Measurements from ENCODE around the gene POLG. TPM values are rescaled to one million over a fixed set of nuclear protein-coding genes. Genes with fewer than 3 reads are reported as not detected.

The POLG gene
- polyA plus RNA-seq, 1 donor (not counting 4 experiments of a cell fraction or from before 2014, with no cell fraction given): 29.6 TPM

- no peak for DNase-seq (ENCODE audit: low read depth, low spot score)
- Histone ChIP-seq H3K36me3 (ENCODE audit: control insufficient read depth in 2 of 2, extremely low read depth in 1 of 2, insufficient read depth in 2 of 2, low read length in 2 of 2) (peaks cover 35 to 43% of the 10 kb centered on the region in 2 experiments), H2AFZ (ENCODE audit: control insufficient read depth, low read length) (no peak overlapping the region), H3K4me3 (ENCODE audit: control insufficient read depth in 2 of 3, extremely low read depth in 1 of 3, insufficient read depth in 2 of 3, low read depth in 1 of 3, low read length in 3 of 3) (peak overlapping the region; percentile 79 to 90 (median 88)), H4K20me1 (ENCODE audit: control insufficient read depth, extremely low read depth, insufficient read depth, low read length) (peaks cover 23% of the 10 kb centered on the region), H3K4me2 (ENCODE audit: control insufficient read depth, extremely low read depth, insufficient read depth, low read depth, low read length) (peak overlapping the region; percentile 64), H3K9me3 (ENCODE audit: control insufficient read depth, low read depth, low read length) (no peaks in the 10 kb centered on the region), H3K9ac (ENCODE audit: control insufficient read depth, extremely low read depth, insufficient read depth, low read length) (peak overlapping the region; percentile 94), H3K4me1 (ENCODE audit: control insufficient read depth, extremely low read depth, insufficient read depth, low read length) (peaks cover 30% of the 10 kb centered on the region), H3K27me3 (ENCODE audit: control insufficient read depth, extremely low read depth, insufficient read depth, low read length) (no peaks in the 10 kb centered on the region), H3K9me1 (ENCODE audit: control insufficient read depth, extremely low read depth, insufficient read depth, low read length) (peaks cover 2% of the 10 kb centered on the region), H3K79me2 (ENCODE audit: control insufficient read depth, insufficient read depth, low read length) (peaks cover 62% of the 10 kb centered on the region), H3K27ac (ENCODE audit: control insufficient read depth, insufficient read depth, low read length) (peak overlapping the region; percentile 82)
- dilution Hi-C loops (cut with MboI; ENCODE audit: extremely low pct_ligation_motif_present, low sequenced_read_pairs): no loop called here
- TF ChIP-seq EZH2 (IDR thresholded peaks at IDR 0.05; ENCODE audit: low read length): no peak
- TF ChIP-seq, protein P1, sequence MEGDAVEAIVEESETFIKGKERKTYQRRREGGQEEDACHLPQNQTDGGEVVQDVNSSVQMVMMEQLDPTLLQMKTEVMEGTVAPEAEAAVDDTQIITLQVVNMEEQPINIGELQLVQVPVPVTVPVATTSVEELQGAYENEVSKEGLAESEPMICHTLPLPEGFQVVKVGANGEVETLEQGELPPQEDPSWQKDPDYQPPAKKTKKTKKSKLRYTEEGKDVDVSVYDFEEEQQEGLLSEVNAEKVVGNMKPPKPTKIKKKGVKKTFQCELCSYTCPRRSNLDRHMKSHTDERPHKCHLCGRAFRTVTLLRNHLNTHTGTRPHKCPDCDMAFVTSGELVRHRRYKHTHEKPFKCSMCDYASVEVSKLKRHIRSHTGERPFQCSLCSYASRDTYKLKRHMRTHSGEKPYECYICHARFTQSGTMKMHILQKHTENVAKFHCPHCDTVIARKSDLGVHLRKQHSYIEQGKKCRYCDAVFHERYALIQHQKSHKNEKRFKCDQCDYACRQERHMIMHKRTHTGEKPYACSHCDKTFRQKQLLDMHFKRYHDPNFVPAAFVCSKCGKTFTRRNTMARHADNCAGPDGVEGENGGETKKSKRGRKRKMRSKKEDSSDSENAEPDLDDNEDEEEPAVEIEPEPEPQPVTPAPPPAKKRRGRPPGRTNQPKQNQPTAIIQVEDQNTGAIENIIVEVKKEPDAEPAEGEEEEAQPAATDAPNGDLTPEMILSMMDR (optimal IDR thresholded peaks at IDR 0.05 in 1 of 3, IDR thresholded peaks at IDR 0.05 in 1 of 3, conservative IDR thresholded peaks at IDR 0.05 in 1 of 3; ENCODE audit: extremely low read depth in 1 of 3, insufficient read depth in 2 of 3, low read length in 3 of 3): no peak
- FAIRE-seq: no peak
Observed at GRCh38 chr15:89333011-89333860, 1.4 kb downstream of the POLG start.

- peak overlapping the region in 1 of 3 experiments; percentile 45 for H3K4me3 ChIP-seq (ENCODE audit: control insufficient read depth in 2 of 3, extremely low read depth in 1 of 3, insufficient read depth in 2 of 3, low read depth in 1 of 3, low read length in 3 of 3)
- no peak overlapping the region for H2AFZ ChIP-seq (ENCODE audit: control insufficient read depth, low read length)
- no peak for FAIRE-seq
- no peak overlapping the region for H3K9ac ChIP-seq (ENCODE audit: control insufficient read depth, extremely low read depth, insufficient read depth, low read length)
- no peak for DNase-seq (ENCODE audit: low read depth, low spot score)
- dilution Hi-C loops (cut with MboI; ENCODE audit: extremely low pct_ligation_motif_present, low sequenced_read_pairs): no loop called here
- TF ChIP-seq, protein P1 (optimal IDR thresholded peaks at IDR 0.05 in 1 of 3, IDR thresholded peaks at IDR 0.05 in 1 of 3, conservative IDR thresholded peaks at IDR 0.05 in 1 of 3; ENCODE audit: extremely low read depth in 1 of 3, insufficient read depth in 2 of 3, low read length in 3 of 3): peak in 2 of 3 experiments; percentile 43 to 53
- TF ChIP-seq EZH2 (IDR thresholded peaks at IDR 0.05; ENCODE audit: low read length): no peak
- peaks cover 38 to 51% of the 10 kb centered on the region in 2 experiments for H3K36me3 ChIP-seq (ENCODE audit: control insufficient read depth in 2 of 2, extremely low read depth in 1 of 2, insufficient read depth in 2 of 2, low read length in 2 of 2)
- peaks cover 2% of the 10 kb centered on the region for H3K9me1 ChIP-seq (ENCODE audit: control insufficient read depth, extremely low read depth, insufficient read depth, low read length)
- no peaks in the 10 kb centered on the region for H3K9me3 ChIP-seq (ENCODE audit: control insufficient read depth, low read depth, low read length)
- H3K4me2 ChIP-seq (ENCODE audit: control insufficient read depth, extremely low read depth, insufficient read depth, low read depth, low read length): peak overlapping the region; percentile 57
- peaks cover 30% of the 10 kb centered on the region for H3K4me1 ChIP-seq (ENCODE audit: control insufficient read depth, extremely low read depth, insufficient read depth, low read length)
- H4K20me1 ChIP-seq (ENCODE audit: control insufficient read depth, extremely low read depth, insufficient read depth, low read length): peaks cover 26% of the 10 kb centered on the region
- H3K79me2 ChIP-seq (ENCODE audit: control insufficient read depth, insufficient read depth, low read length): peaks cover 66% of the 10 kb centered on the region
- H3K27ac ChIP-seq (ENCODE audit: control insufficient read depth, insufficient read depth, low read length): no peak overlapping the region
- no peaks in the 10 kb centered on the region for H3K27me3 ChIP-seq (ENCODE audit: control insufficient read depth, extremely low read depth, insufficient read depth, low read length)
Observed at GRCh38 chr15:89332446-89332845, 2.2 kb downstream of the POLG start.
